ENCODE measurements around the gene TEX35.
"Not testable (repeated sequence)": the region's sequence is repeated elsewhere in the genome, so short reads cannot be mapped to it uniquely, and the experiment has no call there.

Gene TEX35

GRCh38 chr1:178495741-178496409 is 17.0 kb upstream of the TEX35 start:
- no peak for FAIRE-seq

- FAIRE-seq, result no peak
These were observed 16.3 kb upstream of the TEX35 start, which contains the start of gene CLEC20A for GRCh38 chr1:178496410-178497135. TSS of gene CLEC20A (minus strand) at chr1:178496964. CDS start at chr1:178496939, 25 bp downstream.

GRCh38 chr1:178497903-178498478 is 14.9 kb upstream of the TEX35 start:
- FAIRE-seq, result no peak

GRCh38 chr1:178498896-178499675 is 13.8 kb upstream of the TEX35 start:
- FAIRE-seq, result no peak

GRCh38 chr1:178500091-178500770 is 12.7 kb upstream of the TEX35 start:
- no peak for FAIRE-seq

GRCh38 chr1:178500936-178501554 is 11.9 kb upstream of the TEX35 start:
- no peak for FAIRE-seq

- no peak for FAIRE-seq
These were observed 11.1 kb upstream of the TEX35 start for GRCh38 chr1:178501705-178502329.

GRCh38 chr1:178502330-178502714 is 10.6 kb upstream of the TEX35 start:
- no peak for FAIRE-seq

- FAIRE-seq, result no peak
These were observed 10.1 kb upstream of the TEX35 start for GRCh38 chr1:178502856-178503255.

- FAIRE-seq, result not testable (repeated sequence)
These were observed 9.6 kb upstream of the TEX35 start for GRCh38 chr1:178503316-178503715.

GRCh38 chr1:178503849-178504248 is 9.1 kb upstream of the TEX35 start:
- no peak for FAIRE-seq

- no peak for FAIRE-seq
These were observed 8.6 kb upstream of the TEX35 start for GRCh38 chr1:178504286-178504685.

GRCh38 chr1:178506177-178506576 is 6.7 kb upstream of the TEX35 start:
- no peak for FAIRE-seq

GRCh38 chr1:178506669-178507068 is 6.2 kb upstream of the TEX35 start:
- no peak for FAIRE-seq

- FAIRE-seq, result no peak
These were observed 3.4 kb upstream of the TEX35 start for GRCh38 chr1:178509414-178510007.

- no peak for FAIRE-seq
These were observed 2.8 kb upstream of the TEX35 start for GRCh38 chr1:178510155-178510554.

GRCh38 chr1:178513278-178513983 is 522 bp downstream of the TEX35 start:
- FAIRE-seq, result no peak

- no peak for FAIRE-seq
These were observed 3.2 kb downstream of the TEX35 start for GRCh38 chr1:178516110-178516509.

- no peak for FAIRE-seq
These were observed 6.0 kb downstream of the TEX35 start for GRCh38 chr1:178518894-178519293.

GRCh38 chr1:178520803-178521202 is 7.9 kb downstream of the TEX35 start:
- FAIRE-seq, result no peak

- FAIRE-seq, result no peak
These were observed 8.3 kb downstream of the TEX35 start for GRCh38 chr1:178521241-178521640.

Measured in G401.6 (cell line).